Regular cardiac myocyte (primary cell): ENCODE measurements around the gene CCDC194. TPM values are rescaled to one million over a fixed set of nuclear protein-coding genes. Genes with fewer than 3 reads are reported as not detected.

Source experiments
- total RNA-seq: library from RNA; depleted of rRNA; stranded (reverse); fragments of >200 nt; gene quantifications from 2 replicates; pipeline ENCODE4 v1.2.3, GENCODE V29; 2014

The CCDC194 gene
- not detected in 2 replicates for total RNA-seq

GRCh38 chr19:17393914-17394313 lies at the start of gene CCDC194:
TSS of gene CCDC194 (minus strand) at chr19:17394196. CDS start at chr19:17394158, 38 bp downstream.

GRCh38 chr19:17419621-17420474 lies 25.9 kb upstream of the CCDC194 start, which contains the start of gene MVB12A:
TSS of gene MVB12A (plus strand) at chr19:17420047. CDS start at chr19:17420136, 89 bp downstream.

GRCh38 chr19:17405250-17406045 lies 11.5 kb upstream of the CCDC194 start, which contains the start of gene BST2:
TSS of gene BST2 (minus strand) at chr19:17405630. CDS start at chr19:17405575, 55 bp downstream.

GRCh38 chr19:17376935-17377600 lies 16.9 kb downstream of the CCDC194 start, which contains the start of gene PLVAP:
TSS of gene PLVAP (minus strand) at chr19:17377342. CDS start at chr19:17377288, 54 bp downstream.

Other genes with a start within 250 kb of the CCDC194 start
- gene USE1, start 178.8 kb downstream of the CCDC194 start, total RNA-seq: 18.0 and 31.1 TPM in 2 replicates
- gene OCEL1, start 168.0 kb downstream of the CCDC194 start, total RNA-seq: 0.77 and 2.3 TPM in 2 replicates
- gene NR2F6, start 148.3 kb downstream of the CCDC194 start, total RNA-seq: 35.5 and 45.2 TPM in 2 replicates
- gene USHBP1, start 129.5 kb downstream of the CCDC194 start, total RNA-seq: under 0.01 and 0.28 TPM in 2 replicates
- gene BABAM1, start 126.8 kb downstream of the CCDC194 start, total RNA-seq: 67.4 and 125 TPM in 2 replicates
- 1.9 TPM in 1 of 2 replicates, not detected in the other for gene ANKLE1, start 112.3 kb downstream of the CCDC194 start, total RNA-seq
- gene ABHD8, start 90.8 kb downstream of the CCDC194 start, total RNA-seq: 8.2 and 10.4 TPM in 2 replicates
- gene MRPL34, start 88.3 kb downstream of the CCDC194 start, total RNA-seq: 36.6 and 50.8 TPM in 2 replicates
- 18.3 and 33.2 TPM in 2 replicates for gene DDA1, start 84.6 kb downstream of the CCDC194 start, total RNA-seq
- 3.1 and 4.5 TPM in 2 replicates for gene ANO8, start 59.3 kb downstream of the CCDC194 start, total RNA-seq
- 12.4 and 12.8 TPM in 2 replicates for gene GTPBP3, start 56.6 kb downstream of the CCDC194 start, total RNA-seq
- 0.19 and 0.28 TPM in 2 replicates for gene PLVAP, start 16.9 kb downstream of the CCDC194 start, total RNA-seq
- gene BST2, start 11.4 kb upstream of the CCDC194 start, total RNA-seq: 30.7 and 56.7 TPM in 2 replicates
- gene MVB12A, start 25.9 kb upstream of the CCDC194 start, total RNA-seq: 27.0 and 29.6 TPM in 2 replicates
- gene TMEM221, start 54.5 kb upstream of the CCDC194 start, total RNA-seq: under 0.01 TPM in 1 of 2 replicates, not detected in the other
- not detected in 2 replicates for gene NXNL1, start 66.7 kb upstream of the CCDC194 start, total RNA-seq
- gene SLC27A1, start 76.3 kb upstream of the CCDC194 start, total RNA-seq: 9.2 and 35.0 TPM in 2 replicates
- gene PGLS, start 117.5 kb upstream of the CCDC194 start, total RNA-seq: 37.8 and 38.9 TPM in 2 replicates
- 105 and 131 TPM in 2 replicates for gene COLGALT1, start 161.5 kb upstream of the CCDC194 start, total RNA-seq